Glomerular visceral epithelial cell (primary cell): ENCODE results near the gene PVALB.

Source experiments
- DNase-seq: peaks from one replicate; pipeline ENCODE4 v3.0.0-alpha.2; 2016; ENCODE audit errors: extremely low spot score

Gene PVALB

GRCh38 chr22:36846949-36847348, 30.1 kb upstream of the PVALB start:
- DNase-seq = no peak

- DNase-seq = no peak
Measured at GRCh38 chr22:36846271-36846670, 29.4 kb upstream of the PVALB start.

GRCh38 chr22:36840106-36840505, 23.3 kb upstream of the PVALB start:
- no peak for DNase-seq

GRCh38 chr22:36839356-36840073, 22.7 kb upstream of the PVALB start:
- no peak for DNase-seq

GRCh38 chr22:36838119-36839030, 21.5 kb upstream of the PVALB start:
- no peak for DNase-seq

GRCh38 chr22:36835903-36836302, 19.1 kb upstream of the PVALB start:
- DNase-seq = no peak

GRCh38 chr22:36833073-36833472, 16.2 kb upstream of the PVALB start:
- no peak for DNase-seq

- DNase-seq = no peak
Measured at GRCh38 chr22:36831717-36832116, 14.9 kb upstream of the PVALB start.

- no peak for DNase-seq
Measured at GRCh38 chr22:36831206-36831605, 14.4 kb upstream of the PVALB start.

GRCh38 chr22:36830601-36831000, 13.8 kb upstream of the PVALB start:
- no peak for DNase-seq

GRCh38 chr22:36829370-36830002, 12.7 kb upstream of the PVALB start:
- DNase-seq = no peak

GRCh38 chr22:36828815-36829214, 12.0 kb upstream of the PVALB start:
- no peak for DNase-seq

GRCh38 chr22:36826262-36826661, 9.4 kb upstream of the PVALB start:
- DNase-seq = no peak

GRCh38 chr22:36824655-36825054, 7.8 kb upstream of the PVALB start:
- no peak for DNase-seq

- DNase-seq = no peak
Measured at GRCh38 chr22:36823186-36823839, 6.5 kb upstream of the PVALB start.

GRCh38 chr22:36822581-36822980, 5.7 kb upstream of the PVALB start:
- no peak for DNase-seq

- DNase-seq = no peak
Measured at GRCh38 chr22:36819112-36819511, 2.3 kb upstream of the PVALB start.

GRCh38 chr22:36818010-36818642, 1.3 kb upstream of the PVALB start:
- no peak for DNase-seq

GRCh38 chr22:36817525-36817848, 652 bp upstream of the PVALB start:
- no peak for DNase-seq

- no peak for DNase-seq
Measured at GRCh38 chr22:36816339-36816635, 548 bp downstream of the PVALB start.

GRCh38 chr22:36815558-36816338, 1.1 kb downstream of the PVALB start:
- no peak for DNase-seq
